ENCODE data around the gene EFCAB6.

Gene EFCAB6

DNA sequence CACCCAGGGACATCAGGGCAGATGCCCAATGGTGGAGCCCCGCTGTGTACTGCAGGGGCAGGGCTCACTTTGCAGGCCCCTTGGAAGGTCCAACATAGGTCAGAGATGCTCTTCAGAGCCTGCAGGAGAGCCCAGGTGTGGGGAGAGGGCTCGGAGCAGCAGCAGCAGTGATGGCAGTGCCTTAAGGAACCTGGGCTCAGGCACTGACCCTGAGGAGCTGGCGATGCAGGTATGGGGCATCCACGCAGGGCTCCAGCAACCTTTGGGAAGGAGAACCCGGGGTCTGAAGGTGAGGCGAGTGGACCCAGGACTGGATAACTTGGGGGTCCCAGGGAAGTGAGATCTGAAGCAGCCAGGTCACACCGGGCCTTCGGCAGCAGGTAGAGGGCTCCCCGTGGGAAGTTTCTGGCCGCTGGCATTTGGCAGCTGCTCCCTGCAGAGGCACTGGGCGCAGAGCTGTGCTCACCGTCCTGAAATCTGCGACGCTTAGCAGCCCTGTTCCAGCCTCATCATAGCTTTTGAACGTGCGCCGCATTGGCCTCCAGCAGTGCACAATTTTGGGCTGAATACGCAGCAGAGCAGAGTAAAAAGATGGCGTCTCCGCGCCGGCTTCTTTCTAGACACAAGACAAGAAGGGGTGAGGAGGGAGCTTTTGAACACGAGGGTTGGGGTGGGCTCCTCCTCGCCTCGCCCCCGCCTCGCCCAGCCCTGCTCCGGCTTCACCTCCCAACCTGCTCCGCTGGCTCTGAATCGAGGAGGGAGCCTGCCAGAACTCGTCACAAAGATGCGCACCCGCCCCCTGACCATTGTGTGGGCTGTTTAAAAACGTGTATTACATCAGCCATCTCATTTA, 281.5 kb downstream of the EFCAB6 start:
- DNase-seq (ENCODE audit: low read depth): no peak

DNA sequence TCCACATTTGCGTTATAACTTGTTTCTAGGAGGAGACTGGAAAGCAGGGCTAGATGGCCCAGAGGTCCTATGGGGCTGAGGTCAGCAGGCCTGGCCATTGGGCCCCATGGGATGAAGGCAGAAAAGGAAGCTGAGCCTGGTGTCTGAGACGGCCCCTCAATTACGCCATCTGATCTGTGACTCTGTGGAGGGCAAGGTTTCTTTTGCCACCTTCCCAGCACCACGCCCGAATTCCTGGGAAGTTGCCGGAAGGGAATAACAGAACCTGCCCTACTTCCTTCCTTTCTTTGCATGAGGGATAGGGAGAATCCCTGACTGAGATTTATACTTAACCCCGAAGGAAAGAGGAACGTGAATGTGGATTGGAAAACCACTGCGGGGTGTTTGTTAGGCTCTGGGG, 282.2 kb downstream of the EFCAB6 start:
- DNase-seq (ENCODE audit: low read depth): no peak

DNA sequence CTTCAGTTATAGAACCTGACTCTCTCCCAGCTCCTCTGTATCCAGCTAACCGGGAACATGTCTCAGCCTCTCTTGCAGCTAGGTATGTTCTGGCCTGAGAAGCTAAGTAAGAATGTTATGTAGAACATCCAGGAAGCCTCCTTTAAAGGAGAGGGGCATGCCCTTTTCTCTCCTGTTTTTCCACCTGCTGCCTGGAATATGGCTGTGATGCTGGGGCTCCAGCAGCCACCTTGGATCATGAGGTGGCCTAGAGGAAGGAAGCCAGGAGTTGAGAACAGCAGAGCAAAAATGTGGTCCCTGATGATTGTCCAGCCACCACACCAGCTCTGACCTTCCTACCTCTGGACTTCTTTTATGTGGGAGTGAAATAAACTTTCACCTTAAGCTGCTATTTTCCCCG, 282.6 kb downstream of the EFCAB6 start:
- no peak for DNase-seq (ENCODE audit: low read depth)

DNA sequence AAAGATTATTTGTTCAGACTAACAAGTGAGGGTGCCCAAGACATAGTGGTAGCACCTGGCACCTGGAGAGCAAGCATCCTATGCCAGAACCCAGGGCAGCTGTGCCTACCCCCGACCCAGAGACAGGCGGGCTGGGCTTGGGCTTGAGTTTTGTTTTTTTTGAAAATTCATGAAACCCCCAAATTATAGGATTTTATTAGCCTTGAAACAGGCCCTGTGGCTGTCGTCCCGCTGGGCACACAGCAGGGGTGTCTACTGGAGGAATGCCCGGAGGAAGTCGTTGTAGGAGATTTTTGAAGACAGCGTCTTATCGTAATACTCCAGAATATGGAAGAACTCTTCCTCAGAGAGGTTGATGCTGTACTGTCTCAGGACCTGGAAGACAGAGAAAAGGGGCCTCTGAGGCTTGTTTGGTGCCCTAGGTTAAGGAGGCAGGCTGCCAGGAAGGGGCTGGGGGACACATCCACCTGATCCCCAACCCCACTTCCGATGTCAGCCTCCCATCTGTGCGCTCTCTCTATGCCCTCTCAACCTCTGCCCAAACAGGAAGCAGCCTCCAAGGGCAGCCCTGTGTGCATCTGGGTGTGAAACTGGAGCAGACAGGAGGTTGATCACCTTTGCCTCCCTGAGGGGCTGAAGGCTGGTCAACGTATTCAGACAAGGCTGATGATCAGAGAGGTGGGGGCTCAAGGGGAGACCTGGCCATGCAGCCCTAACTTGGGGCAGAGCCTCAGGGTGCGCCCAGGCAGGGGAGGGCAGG, 283.3 kb downstream of the EFCAB6 start:
- DNase-seq (ENCODE audit: low read depth): no peak

DNA sequence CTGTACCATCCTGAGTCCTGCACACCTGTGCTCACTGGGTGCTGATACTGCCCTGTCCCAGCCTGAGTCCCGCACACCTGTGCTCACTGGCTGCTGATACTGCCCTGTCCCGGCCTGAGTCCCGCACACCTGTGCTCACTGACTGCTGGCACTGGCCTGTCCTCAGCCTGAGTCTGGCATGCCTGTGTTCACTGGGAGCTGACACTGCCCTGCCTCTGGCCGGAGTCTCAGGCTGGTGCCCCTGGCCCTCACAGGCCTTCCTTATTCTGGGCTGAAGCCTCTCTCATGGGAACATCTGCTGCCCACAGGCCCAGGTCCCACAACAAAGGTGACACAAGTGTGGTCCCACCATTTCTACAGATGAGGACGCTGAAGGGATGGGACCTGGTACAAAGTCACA, 285.2 kb downstream of the EFCAB6 start:
- no peak for DNase-seq (ENCODE audit: low read depth)

DNA sequence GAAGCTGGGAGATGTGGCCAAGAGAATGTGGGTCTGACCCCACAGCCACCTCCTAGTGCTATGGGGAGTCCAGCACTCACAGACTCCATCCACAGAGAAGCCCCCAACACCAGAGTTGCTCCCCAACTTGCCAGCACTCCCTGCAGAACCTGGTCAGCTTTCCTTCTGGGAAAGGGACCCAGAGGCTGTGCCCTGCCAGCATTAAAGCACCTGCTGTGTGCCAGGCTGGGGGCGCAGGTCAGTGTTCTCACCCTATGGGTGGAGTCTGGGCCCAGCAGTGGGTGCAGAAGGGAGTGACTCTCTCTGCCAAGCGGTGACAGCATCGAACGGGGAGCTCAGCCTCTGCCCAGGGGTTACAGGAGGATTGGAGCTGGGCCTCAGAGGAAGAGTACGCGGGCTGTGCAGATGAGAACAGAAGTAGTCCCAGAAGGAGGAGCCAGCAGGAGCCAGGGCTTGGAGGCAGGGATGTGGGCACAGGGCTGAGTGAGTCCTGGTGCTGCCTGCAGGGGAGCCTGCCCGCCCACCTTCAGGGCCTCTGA, 285.9 kb downstream of the EFCAB6 start:
- no peak for DNase-seq (ENCODE audit: low read depth)

DNA sequence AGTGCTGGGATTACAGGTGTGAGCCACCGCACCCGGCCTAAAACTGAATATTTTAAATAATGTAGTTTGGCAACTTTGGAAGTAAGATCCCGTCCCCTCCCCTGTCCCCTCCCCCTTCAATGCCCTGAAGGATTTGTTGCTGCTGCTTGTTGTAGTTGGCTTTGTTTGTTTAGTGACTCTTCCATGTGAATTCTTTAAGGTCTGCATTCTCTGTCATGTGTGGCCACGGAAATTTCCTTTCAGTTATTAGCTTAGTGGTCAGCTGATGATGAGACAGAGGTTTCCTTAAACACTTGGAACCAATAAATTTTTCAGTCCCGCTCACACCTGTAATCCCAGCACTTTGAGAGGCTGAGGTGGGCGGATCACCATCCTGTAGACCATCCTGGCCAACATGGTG, 290.4 kb downstream of the EFCAB6 start:
- DNase-seq (ENCODE audit: low read depth): no peak

DNA sequence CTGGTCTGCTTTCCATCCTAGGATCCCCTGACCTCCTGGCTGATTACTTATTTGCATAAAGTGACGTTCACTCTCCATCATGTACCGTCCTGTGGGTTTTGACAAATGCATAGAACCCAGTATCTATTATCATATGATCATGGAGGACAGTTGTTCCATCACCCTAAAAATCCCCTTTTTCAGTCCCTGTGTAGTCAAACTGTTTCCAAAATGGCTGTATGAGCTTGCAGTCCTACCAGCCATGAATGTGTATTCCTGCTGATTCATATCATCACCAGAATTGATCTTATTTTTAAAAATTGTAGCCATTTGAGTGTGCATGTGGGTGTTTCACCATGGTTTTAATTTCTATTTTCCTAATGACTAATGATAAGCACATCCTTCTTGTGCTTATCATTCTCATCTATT, 291.5 kb downstream of the EFCAB6 start:
- no peak for DNase-seq (ENCODE audit: low read depth)

DNA sequence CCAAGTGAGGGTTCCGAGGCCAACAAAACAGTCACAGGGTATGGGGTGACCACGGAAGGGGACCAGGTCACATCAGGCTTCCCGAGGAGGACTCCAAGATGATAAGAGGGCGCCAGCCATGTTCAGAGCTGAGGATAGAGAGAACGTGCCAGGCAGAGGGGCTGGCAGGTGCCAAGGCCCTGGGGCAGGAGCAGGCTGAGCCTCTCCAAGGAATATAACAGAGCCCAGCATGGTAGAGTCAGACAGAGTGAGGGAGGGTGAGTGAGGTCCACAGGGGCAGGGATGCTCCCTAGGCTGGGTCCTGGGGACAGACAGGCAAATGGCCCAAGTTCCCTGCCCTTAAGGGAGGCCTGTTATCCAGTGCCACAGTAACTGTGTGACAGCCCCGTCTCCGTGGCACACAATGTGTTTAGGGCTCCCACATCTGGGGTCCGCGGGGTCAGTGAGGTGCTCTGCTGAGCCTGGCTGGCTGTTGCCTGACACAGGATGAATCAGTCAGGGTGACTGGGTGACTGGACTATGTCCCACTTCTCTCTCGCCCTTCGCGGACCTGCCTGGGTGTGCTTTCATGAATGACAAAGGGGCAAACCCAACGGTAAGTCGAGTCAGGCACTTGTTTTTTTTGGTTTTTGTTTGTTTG, 295.0 kb downstream of the EFCAB6 start:
- no peak for DNase-seq (ENCODE audit: low read depth)

DNA sequence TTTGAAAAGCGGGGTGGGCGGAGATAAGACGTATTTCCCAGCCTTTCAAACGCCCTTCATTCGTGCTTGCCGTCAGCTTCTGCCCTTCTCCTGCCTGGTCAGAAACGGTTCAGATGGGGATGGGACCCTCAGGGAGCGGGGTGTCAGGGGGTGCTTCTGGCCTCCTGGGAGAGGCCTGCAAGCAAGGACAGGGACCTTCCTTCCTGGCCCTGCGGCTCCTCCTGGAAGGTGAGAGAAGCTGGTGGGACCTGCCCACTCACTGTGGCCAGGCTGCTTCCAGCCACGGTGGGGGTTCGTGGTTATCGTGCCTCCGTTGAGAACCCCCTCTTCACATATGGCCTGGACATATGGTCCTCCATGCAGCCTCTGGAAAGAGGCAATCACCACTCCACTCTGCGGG, 295.7 kb downstream of the EFCAB6 start:
- DNase-seq (ENCODE audit: low read depth): no peak

DNA sequence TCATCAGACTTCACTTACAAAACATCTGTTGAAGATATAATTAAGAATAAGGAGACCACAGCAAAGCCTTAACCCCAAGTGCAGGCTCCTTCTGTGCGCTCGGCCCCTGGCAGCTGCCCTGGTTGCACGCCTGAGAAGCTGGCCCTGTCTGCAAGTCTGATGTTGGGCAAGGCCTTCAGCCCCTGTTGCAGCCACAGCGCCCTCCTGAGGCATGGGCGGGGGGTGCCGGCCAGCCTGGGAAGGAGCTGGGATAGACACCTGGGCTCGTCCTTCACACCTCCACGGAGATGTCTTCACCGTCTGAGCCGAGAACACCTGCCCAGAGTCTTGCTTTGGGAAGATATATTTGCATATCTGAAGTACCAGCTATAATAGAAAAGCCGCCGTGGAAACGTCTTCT, 296.2 kb downstream of the EFCAB6 start:
- no peak for DNase-seq (ENCODE audit: low read depth)

DNA sequence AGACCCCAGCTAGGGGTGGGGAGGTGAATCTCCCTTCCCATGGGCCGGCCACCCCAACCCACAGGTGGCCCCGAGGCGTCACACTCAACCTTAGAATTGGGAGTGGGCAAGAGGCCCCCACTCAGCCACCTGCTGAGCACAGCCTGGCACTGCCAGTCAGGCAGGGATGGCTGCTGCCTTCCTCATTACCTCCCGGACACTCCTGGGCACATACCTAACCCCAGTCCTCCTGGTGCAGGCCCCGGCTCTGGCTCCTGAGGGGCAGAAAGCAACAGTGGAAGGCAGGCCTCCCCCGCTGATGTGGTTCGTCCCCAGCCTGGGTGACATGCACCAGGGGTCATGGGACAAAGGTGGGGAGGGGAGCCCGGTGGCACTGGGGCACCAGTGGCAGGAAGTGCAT, 296.7 kb downstream of the EFCAB6 start:
- DNase-seq (ENCODE audit: low read depth): no peak

DNA sequence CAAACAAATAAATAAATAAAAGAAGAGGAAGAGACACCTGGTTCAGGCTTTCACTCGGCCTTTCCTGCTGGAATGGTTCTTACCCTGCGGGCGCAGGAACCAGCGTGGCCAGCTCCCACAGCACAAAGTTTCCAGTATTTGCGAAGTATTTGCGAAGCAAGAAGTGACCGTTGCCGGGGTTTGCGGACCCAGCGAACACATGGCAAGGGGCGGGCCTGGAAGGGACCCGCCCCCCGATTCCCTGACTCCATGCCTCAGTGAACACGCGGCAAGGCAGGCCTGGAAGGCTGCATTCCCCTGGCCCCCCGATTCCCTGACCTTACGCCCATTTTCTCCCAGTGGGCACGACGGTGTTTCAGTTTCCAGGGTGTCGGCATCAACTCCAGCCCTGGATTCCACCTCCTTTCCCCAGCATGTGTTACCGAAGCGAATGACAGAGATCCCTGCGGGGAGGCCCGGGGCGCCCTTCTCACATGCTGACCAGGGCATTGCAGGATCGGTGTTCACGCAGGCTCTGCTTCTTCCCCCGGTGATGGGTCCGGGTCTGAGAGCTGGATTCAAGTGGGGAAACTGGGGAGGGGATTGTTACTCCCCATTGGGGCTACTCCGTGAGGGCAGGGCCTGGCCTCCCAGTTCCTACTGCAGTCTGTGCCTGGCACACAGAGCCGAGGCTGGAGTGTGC, 297.5 kb downstream of the EFCAB6 start:
- no peak for DNase-seq (ENCODE audit: low read depth)

DNA sequence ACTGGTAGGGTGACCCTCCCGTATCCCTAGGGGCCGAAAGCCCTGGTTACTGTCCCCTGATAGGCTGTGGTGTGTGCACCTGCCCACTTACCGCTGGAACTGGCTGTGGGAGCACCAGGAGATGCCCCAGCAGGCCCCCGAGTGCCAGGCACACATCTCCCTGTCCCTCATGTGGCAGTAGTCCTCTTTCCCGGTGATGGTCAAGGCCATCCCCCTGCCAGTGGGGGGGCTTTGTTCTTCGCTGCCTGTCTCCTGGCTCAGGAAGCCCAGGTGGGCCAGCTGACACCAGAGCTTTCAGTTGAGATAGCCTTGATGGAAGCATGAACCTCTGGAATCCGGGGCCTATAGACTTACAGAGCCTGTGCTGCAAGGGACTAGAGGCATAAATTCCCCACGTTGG, 299.8 kb downstream of the EFCAB6 start:
- no peak for DNase-seq (ENCODE audit: low read depth)

DNA sequence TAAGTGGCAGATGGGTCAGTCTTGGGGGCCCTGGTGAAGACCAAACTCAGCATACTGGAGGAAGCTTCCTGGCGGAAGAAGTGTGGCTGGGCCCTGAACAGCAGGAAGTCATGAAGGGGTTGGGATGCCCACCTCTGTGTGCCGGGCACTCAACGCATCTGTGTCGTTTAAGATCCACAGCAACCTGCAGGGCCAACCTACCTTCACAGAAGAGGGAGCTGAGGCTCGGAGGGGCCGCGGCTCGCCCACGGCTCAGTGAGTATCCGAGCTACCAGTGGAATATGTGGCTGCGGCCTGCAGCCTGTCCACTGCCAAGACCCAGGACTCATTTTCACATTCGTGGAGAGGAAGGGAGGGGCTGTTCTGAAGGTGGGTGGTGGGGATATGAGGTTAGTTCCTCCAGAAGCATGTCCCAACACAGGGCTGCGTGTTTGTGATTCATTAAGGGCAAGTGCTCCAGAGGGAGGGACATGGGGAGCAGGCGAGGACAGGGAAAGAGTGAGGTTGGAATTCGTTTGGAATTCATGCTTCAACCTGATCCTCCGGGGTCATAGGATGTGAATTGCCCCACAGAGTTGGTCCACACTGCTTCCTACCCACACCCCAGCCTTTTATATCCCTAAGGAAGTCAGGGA, 300.7 kb downstream of the EFCAB6 start:
- DNase-seq (ENCODE audit: low read depth): no peak

DNA sequence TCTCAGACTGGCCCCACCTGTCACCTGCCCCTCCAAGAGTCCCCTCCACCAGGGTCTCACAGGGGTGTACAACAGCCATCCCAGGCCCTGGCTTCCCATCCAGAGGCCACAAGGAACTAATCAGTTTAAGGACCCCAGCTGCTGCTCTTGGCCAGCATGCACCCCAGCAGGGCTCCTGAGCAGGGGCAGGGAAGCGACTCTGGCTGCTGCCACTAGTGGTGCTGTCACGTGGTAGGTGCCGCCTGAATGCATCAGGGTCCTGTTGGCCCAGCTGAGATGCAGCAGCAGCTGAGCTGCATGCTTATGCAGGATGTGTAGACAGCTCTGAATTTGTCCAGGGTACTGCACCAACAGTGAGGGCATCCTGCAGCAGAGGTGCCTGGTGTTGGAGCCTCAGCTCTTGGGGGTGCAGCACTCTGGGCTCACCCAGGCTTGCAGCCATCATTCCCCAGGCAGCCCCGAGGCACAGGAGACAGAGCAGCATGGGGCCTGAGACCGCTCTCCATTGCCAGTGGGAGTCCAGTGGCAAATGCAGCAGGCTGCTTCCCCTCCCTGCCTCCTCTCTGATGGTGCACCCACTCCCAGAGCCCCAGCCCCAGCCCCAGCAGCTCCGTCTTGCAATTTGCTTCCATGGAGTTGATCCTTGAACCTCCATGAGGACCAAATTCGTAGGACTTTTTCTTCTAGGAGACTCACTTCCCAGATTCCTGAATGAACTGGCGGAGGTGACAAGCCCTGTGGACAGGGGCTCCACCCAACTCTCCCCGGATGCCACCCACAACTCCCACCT, 301.6 kb downstream of the EFCAB6 start:
- DNase-seq (ENCODE audit: low read depth): no peak

DNA sequence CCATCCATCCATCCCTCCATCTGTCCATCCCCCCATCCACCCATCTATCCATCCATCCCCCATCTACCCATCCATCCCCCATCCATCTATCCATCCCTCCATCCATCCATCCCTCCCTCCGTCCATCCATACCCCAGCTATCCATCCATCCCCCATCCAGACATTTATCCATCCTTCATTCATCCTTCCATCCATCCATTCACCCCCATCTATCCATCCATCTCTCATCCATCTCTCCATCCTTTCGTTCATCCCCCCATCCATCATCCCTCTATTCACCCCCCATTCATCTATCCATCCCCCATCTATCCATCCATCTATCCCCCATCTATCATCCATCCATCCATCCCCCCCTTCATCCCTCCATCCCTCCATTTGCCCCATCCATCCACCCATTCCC, 302.8 kb downstream of the EFCAB6 start:
- no peak for DNase-seq (ENCODE audit: low read depth)

DNA sequence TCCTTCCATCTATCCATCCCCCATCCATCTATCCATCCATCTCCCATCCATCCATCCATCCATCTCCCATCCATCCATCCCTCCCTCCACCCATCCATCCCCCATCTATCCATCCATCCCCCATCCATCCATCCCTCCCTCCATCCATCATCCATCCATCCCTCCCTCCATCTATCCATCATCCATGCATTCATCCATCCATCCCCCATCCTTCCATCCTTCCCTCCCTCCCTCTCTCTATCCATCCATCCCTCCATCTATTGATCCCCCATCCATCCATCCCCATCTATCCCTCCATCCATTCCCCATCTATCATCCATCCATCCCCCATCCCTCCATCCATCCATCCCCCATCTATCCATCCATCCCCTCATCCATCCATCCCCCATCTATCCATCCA, 303.6 kb downstream of the EFCAB6 start:
- DNase-seq (ENCODE audit: low read depth): no peak

DNA sequence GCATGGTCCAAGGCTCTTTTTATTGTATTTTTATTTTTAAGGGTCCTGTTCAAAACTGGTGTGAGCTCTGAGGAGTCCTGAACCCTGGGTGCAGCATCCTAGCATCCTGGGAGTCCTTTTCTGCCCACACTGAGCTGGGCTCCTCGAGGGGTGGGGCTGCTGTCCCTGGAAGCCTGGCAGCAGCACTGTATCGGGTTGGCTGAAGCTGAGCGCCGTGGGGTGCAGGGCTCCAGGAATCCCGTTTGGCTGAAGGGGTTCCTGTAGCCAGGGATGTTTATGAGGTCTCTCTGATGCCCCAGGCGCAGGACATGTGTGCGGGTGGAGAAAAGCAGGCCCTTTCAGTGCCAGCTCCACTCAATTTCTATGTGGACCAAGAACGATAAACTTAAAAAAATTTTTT, 304.9 kb downstream of the EFCAB6 start:
- no peak for DNase-seq (ENCODE audit: low read depth)

DNA sequence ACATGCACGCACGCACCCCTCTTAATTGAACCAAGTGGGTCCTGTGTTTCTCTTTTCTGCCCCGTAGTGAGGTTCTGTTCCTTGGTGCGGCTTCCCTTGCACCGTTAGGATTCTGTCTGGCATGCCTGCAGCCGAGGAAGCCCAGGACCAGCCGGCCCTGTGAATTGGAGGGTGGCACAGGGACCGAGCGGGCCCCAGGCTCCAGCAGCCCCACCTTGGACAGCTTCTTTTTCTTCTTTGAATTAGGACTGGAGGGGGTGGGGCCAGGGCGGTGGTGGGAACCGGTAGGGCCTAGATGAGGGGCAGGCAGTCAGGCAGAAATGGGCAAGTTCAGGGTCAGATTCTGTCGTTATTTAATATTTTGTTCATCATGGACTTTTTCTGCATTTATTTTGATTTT, 305.6 kb downstream of the EFCAB6 start:
- DNase-seq (ENCODE audit: low read depth): no peak

DNA sequence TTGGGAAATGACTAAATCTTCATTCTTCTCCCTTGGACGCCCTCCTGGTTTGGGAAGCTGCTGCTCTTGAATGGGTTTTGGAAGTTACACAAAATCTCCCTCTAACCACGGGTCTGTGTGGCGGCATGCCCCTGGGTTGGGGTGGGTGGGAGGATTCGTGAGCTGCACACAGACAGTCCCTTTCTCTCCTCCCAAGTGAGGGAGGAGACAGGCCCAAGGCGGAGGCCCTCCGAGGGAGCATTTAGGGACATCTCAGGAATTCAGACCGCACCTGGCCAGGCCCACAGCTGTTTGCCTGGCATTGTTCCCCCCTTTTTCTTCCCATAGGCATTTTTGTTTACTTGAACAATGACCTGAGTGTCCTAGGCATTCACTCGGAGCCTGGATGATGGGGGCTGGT, 306.2 kb downstream of the EFCAB6 start:
- DNase-seq (ENCODE audit: low read depth): no peak
